ENCODE results near the gene MICU1.
"Not testable (repeated sequence)": the region's sequence is repeated elsewhere in the genome, so short reads cannot be mapped to it uniquely, and the experiment has no call there.

MICU1 gene

GRCh38 chr10:72430936-72431335 lies 194.9 kb downstream of the MICU1 start:
- DNase-seq: not testable (repeated sequence)

DNA sequence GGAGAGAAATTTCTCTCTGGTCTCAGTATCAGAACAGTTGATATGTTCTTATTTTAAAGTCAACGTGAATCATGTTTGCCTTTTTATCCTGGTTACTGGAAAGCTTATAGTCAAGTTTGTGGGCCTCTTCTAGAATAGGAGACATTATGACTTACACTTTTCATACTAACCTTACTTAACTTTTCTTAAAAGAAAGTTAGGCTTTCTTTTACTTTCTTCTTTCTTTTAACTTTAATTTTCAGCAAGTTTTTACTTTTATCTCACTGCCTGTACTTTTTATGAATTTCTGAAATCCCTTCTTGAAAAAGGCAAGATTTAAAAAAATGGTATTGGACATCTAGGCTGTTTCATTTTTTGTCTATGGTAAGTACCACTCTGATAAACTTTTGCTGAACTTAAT lies 195.9 kb downstream of the MICU1 start:
- DNase-seq: no peak

DNA sequence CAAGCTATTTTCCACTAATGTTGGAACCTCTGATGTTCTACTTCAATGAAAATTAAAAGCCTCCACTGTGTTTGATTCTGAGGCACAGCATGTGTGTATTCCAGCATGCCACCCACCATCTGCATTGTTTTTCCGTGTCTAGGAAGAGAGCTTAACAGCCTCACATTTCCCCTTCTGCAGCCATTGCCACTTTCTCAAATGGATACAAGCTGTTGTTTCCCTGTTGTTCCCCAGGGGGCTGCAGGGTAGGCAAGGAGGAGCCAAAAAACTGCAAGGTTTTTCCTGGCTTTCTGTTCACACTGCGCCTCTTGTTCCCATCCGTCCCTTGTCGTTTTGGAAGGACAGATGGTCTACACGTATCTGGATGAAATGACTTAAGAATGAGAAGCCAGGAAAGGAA lies 198.9 kb downstream of the MICU1 start:
- DNase-seq: no peak

- no peak for DNase-seq
Observed at GRCh38 chr10:72425133-72425532, 200.7 kb downstream of the MICU1 start.

GRCh38 chr10:72424561-72424960 lies 201.3 kb downstream of the MICU1 start:
- DNase-seq: no peak

DNA sequence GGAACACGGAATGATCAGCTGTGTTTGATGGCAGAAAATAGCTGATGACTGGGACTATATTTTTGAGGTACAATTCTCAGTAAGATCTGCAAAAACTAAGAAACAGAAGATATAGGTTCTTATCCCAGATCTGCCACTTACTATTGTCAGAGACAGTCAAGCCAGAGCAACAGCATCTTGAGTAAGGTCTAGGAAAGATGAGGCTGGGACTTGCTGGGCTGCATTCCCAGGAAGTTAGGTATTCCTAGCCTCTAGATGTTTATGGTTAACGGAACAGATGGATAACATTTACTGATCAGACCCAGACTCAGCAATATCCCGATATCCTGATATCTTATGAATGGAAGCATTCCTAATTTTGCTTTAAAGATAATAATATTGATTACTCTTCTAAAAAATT lies 202.5 kb downstream of the MICU1 start:
- no peak for DNase-seq

DNA sequence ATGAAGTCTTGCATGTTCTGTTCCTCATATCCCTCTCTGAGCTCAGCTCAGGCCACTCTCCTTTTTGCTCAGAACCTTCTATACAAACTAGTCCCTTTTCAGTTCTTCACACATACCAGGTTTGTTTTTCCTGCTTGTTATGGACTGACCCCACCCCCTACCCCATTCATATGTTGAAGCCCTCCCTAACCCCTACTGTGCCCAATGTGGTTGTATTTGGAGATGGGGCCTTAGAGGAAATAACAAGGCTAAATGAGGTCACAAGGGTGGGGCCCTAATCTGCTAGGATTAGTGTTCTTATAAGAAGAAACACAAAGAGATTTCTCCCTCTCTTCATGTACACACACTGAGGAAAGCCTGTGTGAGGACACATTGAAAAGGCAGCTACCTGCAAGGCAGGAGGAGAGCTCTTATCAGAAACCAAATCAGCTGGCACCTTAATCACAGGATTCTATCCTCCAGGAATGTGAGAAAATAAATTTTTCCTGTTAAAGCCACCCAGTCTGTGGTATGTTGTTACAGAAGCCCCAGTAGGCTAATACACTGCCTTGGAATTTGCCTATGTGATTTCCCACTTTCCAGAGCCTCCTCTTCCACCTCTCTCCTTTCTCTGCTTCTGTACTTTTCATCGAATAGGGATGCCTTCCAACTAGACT lies 203.9 kb downstream of the MICU1 start:
- DNase-seq: no peak

GRCh38 chr10:72419241-72419640 lies 206.6 kb downstream of the MICU1 start:
- DNase-seq: no peak

GRCh38 chr10:72418679-72419078 lies 207.2 kb downstream of the MICU1 start:
- no peak for DNase-seq

- DNase-seq: no peak
Observed at GRCh38 chr10:72417971-72418370, 207.9 kb downstream of the MICU1 start.

GRCh38 chr10:72416661-72417060 lies 209.2 kb downstream of the MICU1 start:
- DNase-seq: no peak

- no peak for DNase-seq
Observed at GRCh38 chr10:72414642-72415041, 211.2 kb downstream of the MICU1 start.

- DNase-seq: no peak
Observed at GRCh38 chr10:72409167-72409566, 216.7 kb downstream of the MICU1 start.

GRCh38 chr10:72407927-72408600 lies 217.8 kb downstream of the MICU1 start:
- no peak for DNase-seq

- DNase-seq: no peak
Observed at GRCh38 chr10:72407471-72407870, 218.4 kb downstream of the MICU1 start.

DNA sequence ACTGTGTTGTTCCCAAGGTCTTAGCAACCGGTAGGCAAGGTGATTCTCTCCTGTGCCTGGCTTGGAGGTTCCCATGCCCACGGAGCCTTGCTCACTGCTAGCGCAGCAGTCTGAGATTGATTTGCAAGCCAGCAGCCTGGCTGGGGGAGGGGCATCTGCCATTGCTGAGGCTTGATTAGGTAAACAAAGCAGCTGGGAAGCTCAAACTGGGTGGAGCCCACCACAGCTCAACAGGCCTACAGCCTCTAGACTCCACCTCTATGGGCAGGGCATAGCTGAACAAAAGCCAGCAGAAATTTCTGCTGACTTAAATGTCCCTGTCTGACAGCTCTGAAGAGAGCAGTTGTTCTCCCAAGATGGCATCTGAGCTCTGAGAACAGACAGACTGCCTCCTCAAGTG lies 230.3 kb downstream of the MICU1 start:
- DNase-seq: not testable (repeated sequence)

- DNase-seq: no peak
Observed at GRCh38 chr10:72392571-72392970, 233.3 kb downstream of the MICU1 start.

- no peak for DNase-seq
Observed at GRCh38 chr10:72390764-72391163, 235.1 kb downstream of the MICU1 start.

GRCh38 chr10:72389716-72390115 lies 236.2 kb downstream of the MICU1 start:
- no peak for DNase-seq

DNA sequence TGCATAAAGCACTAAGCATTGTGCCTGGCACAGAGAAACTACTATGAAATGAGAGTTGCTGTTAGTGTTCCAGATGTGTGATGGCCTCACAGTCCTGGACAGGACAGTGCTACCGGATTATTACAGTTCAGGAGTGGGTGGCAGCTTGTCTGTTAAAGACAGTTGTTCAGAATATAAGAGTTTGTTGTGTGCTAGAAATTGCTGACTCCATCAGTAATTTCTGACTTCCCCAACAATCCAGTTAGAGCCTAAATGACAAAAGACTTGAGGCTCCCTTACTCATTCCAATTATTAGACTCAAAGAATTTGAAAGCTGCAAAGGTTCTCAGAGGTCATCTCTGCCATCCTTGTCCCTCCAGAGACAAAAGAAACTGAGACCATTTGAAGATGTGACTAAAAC lies 236.9 kb downstream of the MICU1 start:
- no peak for DNase-seq

DNA sequence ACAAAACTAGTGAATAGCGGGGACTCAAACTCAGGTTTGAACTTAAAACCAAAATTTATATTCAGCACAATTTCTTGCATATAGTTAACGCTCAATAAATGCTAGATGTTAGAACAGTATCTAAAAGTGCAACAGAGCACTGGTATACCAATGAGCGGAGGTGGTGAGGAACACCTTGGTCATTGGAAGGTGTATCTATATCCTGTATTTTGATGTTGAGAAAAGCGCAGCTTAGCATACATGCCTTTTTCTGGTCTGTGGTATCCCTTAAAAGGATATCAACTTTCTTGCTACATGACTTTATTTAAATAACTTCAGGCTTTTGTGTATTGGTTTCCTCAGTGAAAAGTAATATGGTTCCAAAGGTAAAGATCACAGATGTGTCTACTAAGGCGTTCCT lies 237.8 kb downstream of the MICU1 start:
- no peak for DNase-seq

DNA sequence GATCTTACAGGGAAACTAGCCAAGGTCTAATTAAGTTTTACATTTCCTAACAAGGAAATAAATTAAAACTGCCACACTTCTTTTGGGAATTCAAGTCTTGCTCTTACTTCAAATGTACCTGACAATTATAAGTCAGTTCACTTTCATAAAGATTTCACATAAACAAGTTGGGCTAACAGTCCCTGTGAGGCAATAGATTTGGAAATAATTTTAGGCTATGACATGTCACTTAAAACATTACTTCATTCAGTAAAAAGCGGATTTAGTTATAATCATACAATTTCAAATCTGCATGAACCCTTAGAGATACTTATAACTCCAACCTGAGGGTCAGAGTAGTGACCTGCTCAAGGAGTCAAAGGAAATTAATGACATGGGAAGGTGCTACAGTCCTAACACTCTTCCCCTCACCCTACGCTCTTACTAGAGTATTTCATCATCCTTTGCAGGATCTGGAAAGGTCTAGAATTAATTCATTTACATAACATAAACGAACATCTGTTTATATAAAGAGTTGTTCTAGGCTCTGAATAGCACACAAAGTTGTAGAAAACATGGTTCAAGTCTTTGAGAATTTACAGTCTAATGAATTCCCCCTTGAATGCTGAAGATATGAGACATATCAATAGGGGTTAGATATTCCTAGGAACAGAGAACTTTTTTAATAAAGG lies 238.8 kb downstream of the MICU1 start:
- no peak for DNase-seq

DNA sequence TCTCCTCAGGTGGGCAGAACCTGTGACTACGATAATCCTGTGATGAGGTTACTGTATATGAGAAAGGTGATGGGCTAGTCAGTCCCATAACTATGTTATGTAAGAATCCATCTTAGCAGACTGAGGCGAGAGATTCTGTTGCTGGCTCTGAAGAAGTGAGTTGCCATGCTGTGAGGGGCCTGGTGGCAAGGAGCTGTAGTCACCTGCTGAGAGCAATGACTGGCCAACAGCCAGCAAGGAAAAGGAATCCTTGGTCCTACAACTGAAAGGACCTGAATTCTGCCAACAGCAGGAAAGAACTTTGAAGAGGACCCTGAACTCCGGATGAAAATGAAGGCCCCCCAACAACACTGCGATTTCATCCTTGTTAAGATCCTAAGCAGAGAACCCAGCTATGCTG lies 240.2 kb downstream of the MICU1 start:
- DNase-seq: no peak

DNA sequence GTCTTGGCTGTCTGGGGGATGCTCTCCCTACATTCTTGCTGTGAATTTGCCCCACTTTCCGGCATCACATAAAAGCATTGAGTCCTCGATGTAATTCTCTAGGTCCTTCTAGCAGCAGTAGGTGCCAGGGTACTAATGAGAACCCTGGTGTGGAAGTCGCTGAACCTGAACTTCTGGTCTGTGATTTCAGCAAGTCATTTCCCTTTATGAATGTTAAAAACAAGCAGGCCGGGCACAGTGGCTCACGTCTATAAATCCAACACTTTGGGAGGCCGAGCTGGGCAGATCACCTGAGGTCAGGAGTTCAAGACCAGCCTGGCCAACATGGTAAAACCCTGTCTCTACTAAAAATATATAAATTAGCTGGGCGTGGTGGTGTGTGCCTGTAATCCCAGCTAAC lies 240.9 kb downstream of the MICU1 start:
- not testable (repeated sequence) for DNase-seq

Data from SIG-M5 (cell line).